H9 (cell line): ENCODE data around the gene VIT. TPM values are rescaled to one million over a fixed set of nuclear protein-coding genes. Genes with fewer than 3 reads are reported as not detected.

Experiments used
- DNase-seq: peaks from one replicate; pipeline ENCODE4 v3.0.0-alpha.2; 2017
- H2AFZ ChIP-seq: one replicate; pipeline ENCODE4 v1.6.1; 2013; ENCODE audit warnings: mild to moderate bottlenecking, low read length, control low read depth, moderate library complexity
- H2AK5ac ChIP-seq: 2 replicates; pipeline ENCODE4 v1.6.1; 2013; ENCODE audit warnings: low read length, control low read depth, mixed read lengths; ENCODE audit not compliant: insufficient read length
- H2BK120ac ChIP-seq: one replicate; pipeline ENCODE4 v1.6.1; 2013; ENCODE audit warnings: low read depth, mild to moderate bottlenecking, low read length, control low read depth, inconsistent platforms; ENCODE audit not compliant: poor library complexity, severe bottlenecking
- H2BK12ac ChIP-seq: 2 replicates; pipeline ENCODE4 v1.6.1; 2013; ENCODE audit warnings: low read length, control low read depth, mixed read lengths, low read depth; ENCODE audit not compliant: insufficient read length
- H2BK15ac ChIP-seq: 2 replicates; pipeline ENCODE4 v1.6.1; 2013; ENCODE audit warnings: low read depth, low read length, control low read depth
- H2BK20ac ChIP-seq: one replicate; pipeline ENCODE4 v1.6.1; 2013; ENCODE audit warnings: low read depth, mild to moderate bottlenecking, low read length, control low read depth, inconsistent platforms; ENCODE audit not compliant: poor library complexity, severe bottlenecking
- H2BK5ac ChIP-seq: 2 replicates; pipeline ENCODE4 v1.6.1; 2013; ENCODE audit warnings: low read length, control low read depth, mixed read lengths; ENCODE audit not compliant: insufficient read length
- H3K14ac ChIP-seq: 2 replicates; pipeline ENCODE4 v1.6.1; 2013; ENCODE audit warnings: low read length, control low read depth; ENCODE audit not compliant: insufficient read depth
- H3K18ac ChIP-seq: 2 replicates; pipeline ENCODE4 v1.6.1; 2013; ENCODE audit warnings: low read depth, mild to moderate bottlenecking, mixed read lengths, low read length, control low read depth; ENCODE audit not compliant: insufficient read length
- H3K23ac ChIP-seq: 2 replicates; pipeline ENCODE4 v1.6.1; 2013; ENCODE audit warnings: low read length, control low read depth, mixed read lengths, low read depth; ENCODE audit not compliant: insufficient read length
- H3K23me2 ChIP-seq: 2 replicates; pipeline ENCODE4 v1.6.1; 2013; ENCODE audit warnings: low read depth, mild to moderate bottlenecking, mixed read lengths, low read length, control low read depth; ENCODE audit not compliant: insufficient read length, poor library complexity, severe bottlenecking
- H3K27ac ChIP-seq: 2 replicates; pipeline ENCODE4 v1.5.1; 2013; ENCODE audit warnings: low read length, control low read depth, mixed read lengths, low read depth; ENCODE audit not compliant: insufficient read length
- H3K27me3 ChIP-seq: 2 replicates; pipeline ENCODE4 v1.6.1; 2013; ENCODE audit warnings: low read length, control low read depth, inconsistent platforms; ENCODE audit not compliant: insufficient read depth
- H3K4ac ChIP-seq: 2 replicates; pipeline ENCODE4 v1.6.1; 2013; ENCODE audit warnings: low read depth, mild to moderate bottlenecking, control low read depth, inconsistent platforms, low read length, moderate library complexity
- H3K4me1 ChIP-seq: 2 replicates; pipeline ENCODE4 v1.6.1; 2013; ENCODE audit warnings: low read length, control low read depth, inconsistent platforms; ENCODE audit not compliant: insufficient read depth
- H3K4me2 ChIP-seq: 2 replicates; pipeline ENCODE4 v1.6.1; 2013; ENCODE audit warnings: low read length, control low read depth, mixed read lengths; ENCODE audit not compliant: insufficient read length, insufficient read depth
- H3K56ac ChIP-seq: 2 replicates; pipeline ENCODE4 v1.6.1; 2013; ENCODE audit warnings: low read depth, mild to moderate bottlenecking, mixed read lengths, low read length, control low read depth; ENCODE audit not compliant: insufficient read length
- H3K79me1 ChIP-seq: 2 replicates; pipeline ENCODE4 v1.6.1; 2013; ENCODE audit warnings: low read depth, mild to moderate bottlenecking, moderate library complexity, low read length, control low read depth, inconsistent platforms; ENCODE audit not compliant: insufficient read depth, poor library complexity, severe bottlenecking
- H3K79me2 ChIP-seq: 2 replicates; pipeline ENCODE4 v1.6.1; 2013; ENCODE audit warnings: low read length, control low read depth, inconsistent platforms; ENCODE audit not compliant: insufficient read depth
- H3K9ac ChIP-seq: 2 replicates; pipeline ENCODE4 v1.6.1; 2013; ENCODE audit warnings: low read length, control low read depth, mixed read lengths; ENCODE audit not compliant: insufficient read length; ENCODE audit errors: extremely low read depth
- H3K9me3 ChIP-seq: one replicate; pipeline ENCODE4 v1.6.1; 2013; ENCODE audit warnings: low read depth, low read length, inconsistent platforms; ENCODE audit not compliant: control insufficient read depth
- H3T11ph ChIP-seq: one replicate; pipeline ENCODE4 v1.6.1; 2013; ENCODE audit warnings: mild to moderate bottlenecking, low read length, control low read depth, inconsistent platforms
- H4K20me1 ChIP-seq: one replicate; pipeline ENCODE4 v1.6.1; 2013; ENCODE audit not compliant: control insufficient read depth, insufficient read length, insufficient read depth
- H4K5ac ChIP-seq: 2 replicates; pipeline ENCODE4 v1.6.1; 2013; ENCODE audit warnings: low read depth, mild to moderate bottlenecking, mixed read lengths, low read length, control low read depth; ENCODE audit not compliant: insufficient read length
- H4K8ac ChIP-seq: replicated peaks from 2 replicates; pipeline ENCODE4 v1.6.1; 2013; ENCODE audit warnings: low read length, control low read depth, mixed read lengths, low read depth; ENCODE audit not compliant: insufficient read length
- H4K91ac ChIP-seq: 2 replicates; pipeline ENCODE4 v1.6.1; 2013; ENCODE audit warnings: low read depth, mild to moderate bottlenecking, moderate library complexity, mixed read lengths, low read length, control low read depth; ENCODE audit not compliant: insufficient read length
- H3K27ac Mint-ChIP-seq, 3 experiments: 2 replicates in 2 of 3; 3 replicates in 1 of 3; pipeline ENCODE4 v1.8.0; 2020 to 2021; ENCODE audit warnings: mixed read lengths in 3 of 3, mild to moderate bottlenecking in 1 of 3, moderate library complexity in 1 of 3
- H3K27me3 Mint-ChIP-seq: 2 replicates; pipeline ENCODE4 v1.8.0; 2021; ENCODE audit warnings: low read depth, mild to moderate bottlenecking, moderate library complexity, mixed read lengths
- H3K36me3 Mint-ChIP-seq, 3 experiments: 2 replicates in 2 of 3; 3 replicates in 1 of 3; pipeline ENCODE4 v1.8.0; 2020 to 2021; ENCODE audit warnings: low read depth in 3 of 3, mixed read lengths in 3 of 3; ENCODE audit not compliant: insufficient read depth in 1 of 3
- H3K4me1 Mint-ChIP-seq, 2 experiments: 2 replicates each; pipeline ENCODE4 v1.8.0; 2020; ENCODE audit warnings: mixed read lengths in 2 of 2
- H3K4me3 Mint-ChIP-seq, 2 experiments: 2 replicates in 1 of 2; 3 replicates in 1 of 2; pipeline ENCODE4 v1.8.0; 2020 to 2021; ENCODE audit warnings: mild to moderate bottlenecking in 2 of 2, mixed read lengths in 2 of 2, moderate library complexity in 1 of 2
- H3K9me3 Mint-ChIP-seq, 2 experiments: 2 replicates in 1 of 2; 3 replicates in 1 of 2; pipeline ENCODE4 v1.8.0; 2020; ENCODE audit warnings: mild to moderate bottlenecking in 2 of 2, mixed read lengths in 2 of 2, moderate library complexity in 1 of 2
- WGBS: extraction: QIAGEN DNeasy Blood & Tissue Kit; methylation state at CpG from one replicate; pipeline ENCODE4 v1.1.7; 2013; ENCODE audit warnings: missing lambda C conversion rate, low lambda C conversion rate, mixed read lengths; ENCODE audit not compliant: insufficient read length; ENCODE audit errors: extremely low coverage; 5-methylcytosine and 5-hydroxymethylcytosine counted together
- total RNA-seq: library from RNA; stranded (reverse); gene quantifications from 2 replicates; pipeline ENCODE4 v1.2.1, GENCODE V29; 2021
- TF ChIP-seq, protein P1 (sequence below): fragments of 200-600 bp; sonication (generic); conservative IDR thresholded peaks from 3 replicates; pipeline ENCODE4 v1.8.0; 2021; ENCODE audit warnings: antibody characterized with exemption, mild to moderate bottlenecking

Gene VIT
- total RNA-seq, 1 experiment from 2014 or later = 0.15 TPM

DNA sequence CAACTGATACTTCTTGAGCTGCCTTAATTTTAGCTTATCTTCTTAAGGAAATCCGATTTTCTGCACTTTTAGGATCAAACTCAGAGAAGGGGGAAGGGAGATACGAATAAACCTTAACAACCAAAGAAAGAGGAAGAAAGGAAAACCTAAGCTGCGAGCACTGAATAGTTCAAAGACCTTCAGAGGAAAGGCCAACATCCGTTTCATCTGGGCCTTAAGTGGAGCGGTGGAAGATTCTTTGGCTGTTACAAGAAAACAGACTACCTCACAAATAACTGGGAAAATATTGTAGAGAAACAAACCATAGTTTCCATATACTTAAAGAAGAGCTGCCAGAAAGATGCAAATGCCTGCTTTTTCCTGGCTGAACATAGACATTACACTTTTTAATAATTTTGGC, 43.6 kb downstream of the VIT start:
- no peak overlapping the region for H2BK5ac ChIP-seq
- no peak for DNase-seq
- no peak overlapping the region for H4K8ac ChIP-seq
- H3K27ac ChIP-seq = no peak overlapping the region
- no peaks in the 10 kb centered on the region for H4K20me1 ChIP-seq
- TF ChIP-seq, protein P1, sequence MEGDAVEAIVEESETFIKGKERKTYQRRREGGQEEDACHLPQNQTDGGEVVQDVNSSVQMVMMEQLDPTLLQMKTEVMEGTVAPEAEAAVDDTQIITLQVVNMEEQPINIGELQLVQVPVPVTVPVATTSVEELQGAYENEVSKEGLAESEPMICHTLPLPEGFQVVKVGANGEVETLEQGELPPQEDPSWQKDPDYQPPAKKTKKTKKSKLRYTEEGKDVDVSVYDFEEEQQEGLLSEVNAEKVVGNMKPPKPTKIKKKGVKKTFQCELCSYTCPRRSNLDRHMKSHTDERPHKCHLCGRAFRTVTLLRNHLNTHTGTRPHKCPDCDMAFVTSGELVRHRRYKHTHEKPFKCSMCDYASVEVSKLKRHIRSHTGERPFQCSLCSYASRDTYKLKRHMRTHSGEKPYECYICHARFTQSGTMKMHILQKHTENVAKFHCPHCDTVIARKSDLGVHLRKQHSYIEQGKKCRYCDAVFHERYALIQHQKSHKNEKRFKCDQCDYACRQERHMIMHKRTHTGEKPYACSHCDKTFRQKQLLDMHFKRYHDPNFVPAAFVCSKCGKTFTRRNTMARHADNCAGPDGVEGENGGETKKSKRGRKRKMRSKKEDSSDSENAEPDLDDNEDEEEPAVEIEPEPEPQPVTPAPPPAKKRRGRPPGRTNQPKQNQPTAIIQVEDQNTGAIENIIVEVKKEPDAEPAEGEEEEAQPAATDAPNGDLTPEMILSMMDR = no peak
- H3K4ac ChIP-seq = no peak overlapping the region
- Mint-ChIP-seq H3K36me3 (no peaks in the 10 kb centered on the region; a peak in 1 of 7 replicates), H3K27me3 (no peaks in the 10 kb centered on the region), H3K4me3 (no peak overlapping the region), H3K9me3 (peaks cover 0 to 7% of the 10 kb centered on the region in 2 experiments; a peak in 1 of 5 replicates), H3K27ac (no peak overlapping the region), H3K4me1 (peaks cover 24 to 25% of the 10 kb centered on the region in 2 experiments)
- H3K4me1 ChIP-seq = peaks cover 10% of the 10 kb centered on the region; the same call in 1 of the 2 replicates
- H2AFZ ChIP-seq = no peak overlapping the region
- no peak overlapping the region for H3K23ac ChIP-seq
- H3K56ac ChIP-seq = no peak overlapping the region
- H3K14ac ChIP-seq = no peak overlapping the region
- no peak overlapping the region for H2BK15ac ChIP-seq
- H3K23me2 ChIP-seq = no peaks in the 10 kb centered on the region
- no peak overlapping the region for H2BK120ac ChIP-seq
- H3K9me3 ChIP-seq = no peaks in the 10 kb centered on the region
- no peak overlapping the region for H2AK5ac ChIP-seq
- H3K79me1 ChIP-seq = no peaks in the 10 kb centered on the region
- H2BK20ac ChIP-seq = no peak overlapping the region
- no peak overlapping the region for H3K18ac ChIP-seq
- H3K9ac ChIP-seq = no peak overlapping the region
- WGBS = no CpG with 5 or more reads among the region's 5 CpGs
- no peaks in the 10 kb centered on the region for H3K79me2 ChIP-seq
- no peak overlapping the region for H3T11ph ChIP-seq
- H2BK12ac ChIP-seq = no peak overlapping the region
- no peak overlapping the region for H4K5ac ChIP-seq
- H3K27me3 ChIP-seq = no peaks in the 10 kb centered on the region
- no peak overlapping the region for H4K91ac ChIP-seq
- no peak overlapping the region for H3K4me2 ChIP-seq
